WTC11 (cell line): ENCODE data around the gene FOXL2.

Experiments used
- CTCF ChIP-seq: fragments of 200-600 bp; IDR thresholded peaks from 2 replicates; pipeline ENCODE4 v1.8.0; 2022; ENCODE audit warnings: antibody characterized with exemption
- E2F1 ChIP-seq: sonication (generic); formaldehyde crosslinking; IDR thresholded peaks from 2 replicates; pipeline ENCODE4 v1.8.0; 2022; ENCODE audit warnings: mild to moderate bottlenecking, missing genetic modification reagents
- ESRRA ChIP-seq: sonication (generic); formaldehyde crosslinking; IDR thresholded peaks from 2 replicates; pipeline ENCODE4 v1.8.1; 2022; ENCODE audit warnings: mild to moderate bottlenecking, missing genetic modification reagents, borderline replicate concordance
- TCF7 ChIP-seq: sonication (generic); formaldehyde crosslinking; IDR thresholded peaks from 2 replicates; pipeline ENCODE4 v1.8.0; 2022; ENCODE audit warnings: mild to moderate bottlenecking, low read depth, missing genetic modification reagents, moderate library complexity
- ZNF671 ChIP-seq: fragments of 250-450 bp; sonication (Bioruptor Pico); IDR thresholded peaks from 2 replicates; pipeline ENCODE4 v1.8.0; 2021; ENCODE audit warnings: mild to moderate bottlenecking

- TF ChIP-seq E2F1 (no peak), CTCF (no peak), ZNF671 (CRISPR knock-in tag) (no peak), ESRRA (CRISPR knock-in tag) (no peak), TCF7 (CRISPR knock-in tag) (no peak)
These were observed 25.3 kb downstream of the FOXL2 start for GRCh38 chr3:138921316-138922292.
